ENCODE data around the gene DIS3L2. TPM values are rescaled to one million over a fixed set of nuclear protein-coding genes. Genes with fewer than 3 reads are reported as not detected.

Gene DIS3L2
- total and polyA plus RNA-seq, 2 of the 8 experiments (the other 6 are each of a cell fraction or from before 2014, with no cell fraction given) = 11.5 to 21.6 TPM

DNA sequence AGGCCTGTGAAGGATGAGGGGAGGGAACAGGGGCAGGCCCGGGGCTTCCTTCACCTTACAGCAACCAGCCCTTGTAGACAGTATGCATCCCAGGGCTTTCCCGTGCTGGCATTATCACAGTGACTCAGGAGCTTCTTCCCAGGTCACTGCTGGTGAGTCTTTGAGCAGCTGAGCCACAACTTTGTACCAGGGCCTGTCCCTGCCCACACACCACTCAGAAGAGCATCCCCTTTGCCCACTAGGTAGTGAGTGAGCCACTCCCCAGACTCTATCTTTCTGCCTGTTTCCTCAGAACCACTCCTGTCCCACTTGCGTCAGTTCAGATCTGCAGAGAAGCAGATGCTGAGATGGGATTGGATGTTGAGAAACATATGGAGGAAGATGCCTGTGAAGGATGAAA, 347.5 kb downstream of the DIS3L2 start (continued):
- TF ChIP-seq TCF12 (IDR thresholded peaks at IDR 0.05; ENCODE audit: low read depth, low read length) (no peak), MAFK (IDR thresholded peaks at IDR 0.05; ENCODE audit: low read depth, low read length) (no peak)

All from H1 (cell line).